NCI-H1694 treated with DMSO at 0.1 percent for 48 hours (cell line): ENCODE results near the gene ADGRG3.
"Not testable (repeated sequence)": the region's sequence is repeated elsewhere in the genome, so short reads cannot be mapped to it uniquely, and the experiment has no call there.

Experiments used
- DNase-seq: peaks from one replicate; lab custom pipeline; 2025; lab: John Stamatoyannopoulos, UW

Gene ADGRG3

GRCh38 chr16:57721356-57722209 lies 53.5 kb downstream of the ADGRG3 start:
- DNase-seq = no peak

GRCh38 chr16:57722210-57722499 lies 54.0 kb downstream of the ADGRG3 start:
- no peak for DNase-seq

GRCh38 chr16:57722651-57723050 lies 54.5 kb downstream of the ADGRG3 start:
- DNase-seq = no peak

GRCh38 chr16:57723170-57723569 lies 55.1 kb downstream of the ADGRG3 start:
- no peak for DNase-seq

- DNase-seq = no peak
These were observed 56.4 kb downstream of the ADGRG3 start for GRCh38 chr16:57724531-57724930.

GRCh38 chr16:57725151-57725550 lies 57.0 kb downstream of the ADGRG3 start:
- DNase-seq = no peak

- DNase-seq = no peak
These were observed 57.4 kb downstream of the ADGRG3 start for GRCh38 chr16:57725554-57725953.

GRCh38 chr16:57725976-57726375 lies 57.9 kb downstream of the ADGRG3 start:
- DNase-seq = no peak

- no peak for DNase-seq
These were observed 58.4 kb downstream of the ADGRG3 start for GRCh38 chr16:57726433-57726947.

GRCh38 chr16:57727610-57728009 lies 59.5 kb downstream of the ADGRG3 start:
- DNase-seq = no peak

- no peak for DNase-seq
These were observed 60.5 kb downstream of the ADGRG3 start for GRCh38 chr16:57728336-57729181.

- DNase-seq = no peak
These were observed 61.0 kb downstream of the ADGRG3 start for GRCh38 chr16:57729182-57729484.

- not testable (repeated sequence) for DNase-seq
These were observed 61.7 kb downstream of the ADGRG3 start for GRCh38 chr16:57729852-57730251.

GRCh38 chr16:57730771-57731730 lies 62.9 kb downstream of the ADGRG3 start:
- DNase-seq = no peak

GRCh38 chr16:57732037-57732436 lies 63.9 kb downstream of the ADGRG3 start:
- no peak for DNase-seq

- no peak for DNase-seq
These were observed 64.6 kb downstream of the ADGRG3 start for GRCh38 chr16:57732714-57733113.

GRCh38 chr16:57734308-57734924 lies 66.3 kb downstream of the ADGRG3 start:
- no peak for DNase-seq

- peak; percentile 98 for DNase-seq
These were observed 67.0 kb downstream of the ADGRG3 start for GRCh38 chr16:57734925-57735754.

GRCh38 chr16:57735755-57736418 lies 67.8 kb downstream of the ADGRG3 start, which contains the start of gene KATNB1:
TSS of gene KATNB1 (plus strand) at chr16:57735770. CDS start at chr16:57737244, 1,474 bp downstream.
- DNase-seq = no peak
